Mammary epithelial cell (primary cell): ENCODE data around the gene PLEKHA6.

Experiments
- CTCF ChIP-seq, 2 donors: IDR thresholded peaks in 1 of 2; conservative IDR thresholded peaks in 1 of 2; 2 replicates each; pipeline ENCODE4 v1.5.1; 2011 to 2012; ENCODE audit warnings: inconsistent platforms in 2 of 2, low read length in 2 of 2, mild to moderate bottlenecking in 2 of 2, control low read depth in 1 of 2, low read depth in 1 of 2; ENCODE audit not compliant: insufficient read depth in 1 of 2; ENCODE audit errors: extremely low read depth in 1 of 2
- EZH2 ChIP-seq: IDR thresholded peaks from 2 replicates; pipeline ENCODE4 v1.6.1; 2012; ENCODE audit warnings: low read length, inconsistent platforms, borderline replicate concordance

- TF ChIP-seq CTCF (conservative IDR thresholded peaks at IDR 0.05 in 1 of 2, IDR thresholded peaks at IDR 0.05 in 1 of 2; ENCODE audit: extremely low read depth in 1 of 2, insufficient read depth in 1 of 2, low read depth in 1 of 2, low read length in 2 of 2) (no peak), EZH2 (no peak)
Measured at GRCh38 chr1:204181116-204181515, 178.6 kb downstream of the PLEKHA6 start.
